Right lung (tissue), 5 donors: ENCODE results near the gene HAO1. TPM values are rescaled to one million over a fixed set of nuclear protein-coding genes. Genes with fewer than 3 reads are reported as not detected.

Experiments used
- DNase-seq, 2 donors: peaks; one replicate each; pipeline ENCODE4 v3.0.0-alpha.2; 2013
- polyA plus RNA-seq, 5 donors: library from polyadenylated mRNA; unstranded; fragments of 120-200 nt; gene quantifications; one replicate each; pipeline versions ENCODE4 v1.2.1 to v1.2.3, GENCODE V29; 2013; ENCODE audit warnings: inconsistent platforms in 1 of 5, low replicate concordance in 1 of 5; ENCODE audit not compliant: insufficient read length in 5 of 5, insufficient read depth in 1 of 5

Gene HAO1
- polyA plus RNA-seq, 5 donors: 0.13 TPM; not detected in 4

DNA sequence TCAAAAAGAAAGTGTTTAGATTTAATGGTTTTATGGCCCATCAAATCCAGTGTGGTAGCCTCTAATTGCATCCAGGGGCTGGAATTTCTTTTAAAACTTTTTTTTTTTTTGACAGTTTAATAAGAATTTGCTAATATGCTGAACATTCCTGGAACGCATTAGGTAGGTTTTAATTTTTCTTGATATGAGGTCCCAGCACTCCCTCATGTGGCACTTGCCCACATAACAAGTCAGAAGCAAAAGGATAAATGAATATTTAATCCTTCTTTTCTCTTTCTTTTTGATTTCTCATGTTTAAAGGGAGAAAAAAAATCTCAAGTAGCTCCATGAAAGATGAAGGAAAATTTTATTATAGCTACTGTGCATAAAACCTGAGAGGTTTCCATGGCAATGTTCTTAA is 13.5 kb downstream of the HAO1 start:
- DNase-seq: peak in 1 of 2 donors; percentile 11

DNA sequence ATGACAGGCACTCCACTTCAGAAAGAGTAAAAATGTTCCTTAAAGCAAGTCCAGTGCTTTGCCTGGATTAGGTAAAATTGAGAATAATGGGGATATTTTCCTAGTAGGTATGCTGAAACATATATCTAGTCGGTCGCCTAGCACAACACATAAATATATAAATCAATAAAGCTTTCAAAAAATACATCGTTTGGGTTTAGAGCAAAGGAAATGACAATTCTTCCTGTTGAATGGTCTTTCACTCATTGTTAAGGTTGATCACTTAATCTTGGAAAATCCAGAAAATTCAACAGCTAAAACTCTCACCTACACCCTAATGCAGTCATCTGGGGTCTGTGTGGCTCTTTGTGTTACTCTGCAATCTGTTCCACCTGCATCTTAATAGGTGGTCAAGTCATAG is 13.9 kb downstream of the HAO1 start:
- DNase-seq: no peak

DNA sequence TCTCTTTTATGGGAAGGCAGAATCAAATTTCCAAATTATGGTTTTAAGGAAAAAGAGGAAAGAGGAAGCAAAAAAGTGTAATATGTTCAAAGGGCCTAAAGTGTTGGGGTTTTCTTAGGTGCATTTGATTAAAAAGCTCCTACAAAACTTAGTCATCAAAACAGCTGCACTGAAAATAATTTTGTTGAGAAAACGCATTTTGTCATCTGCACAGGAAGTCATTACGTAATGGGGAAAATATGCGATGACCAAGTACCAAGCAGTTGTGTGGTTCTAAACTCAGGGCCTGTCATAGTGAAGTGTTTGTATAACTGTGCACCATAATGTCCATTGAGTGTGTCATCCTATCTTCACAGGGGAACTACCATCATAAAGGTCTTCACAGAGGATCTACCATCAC is 15.6 kb downstream of the HAO1 start:
- no peak for DNase-seq

DNA sequence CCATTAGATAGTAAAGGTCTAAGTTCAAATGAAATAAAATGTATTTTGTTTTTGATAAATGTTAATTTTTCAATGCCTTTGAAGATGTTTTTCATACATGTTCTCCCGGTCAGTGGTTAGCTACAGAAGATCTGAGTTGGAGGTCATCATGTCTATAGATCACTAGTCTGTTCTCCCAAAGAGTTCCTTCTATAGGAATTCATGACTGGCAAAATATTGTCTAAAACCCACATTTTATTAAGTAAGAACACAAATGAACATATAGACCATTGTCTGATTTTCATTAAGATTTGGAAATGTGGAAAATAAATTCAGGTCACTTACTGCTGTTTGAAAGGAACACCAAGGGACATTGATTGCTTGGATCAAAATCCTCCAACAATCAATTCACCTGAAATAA is 23.6 kb downstream of the HAO1 start:
- DNase-seq: no peak

DNA sequence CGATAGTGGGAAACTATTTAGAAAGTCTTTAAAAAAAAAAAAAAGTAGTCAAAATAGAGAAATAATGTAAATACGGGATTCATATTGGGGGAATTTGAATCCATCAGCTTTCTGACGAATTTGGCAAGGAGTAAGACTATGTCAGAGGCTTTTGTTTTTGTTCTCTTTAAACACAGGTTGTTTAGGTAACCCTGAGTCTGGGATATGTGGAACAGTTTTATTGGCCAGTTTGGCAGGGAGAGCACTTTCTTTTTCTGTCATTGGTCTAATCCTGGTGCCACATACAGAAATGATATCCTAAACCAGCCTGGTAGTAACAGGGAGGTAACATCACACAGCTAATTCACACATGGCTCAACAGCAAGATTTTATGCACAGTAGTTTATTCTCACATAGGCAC is 27.7 kb downstream of the HAO1 start:
- no peak for DNase-seq

DNA sequence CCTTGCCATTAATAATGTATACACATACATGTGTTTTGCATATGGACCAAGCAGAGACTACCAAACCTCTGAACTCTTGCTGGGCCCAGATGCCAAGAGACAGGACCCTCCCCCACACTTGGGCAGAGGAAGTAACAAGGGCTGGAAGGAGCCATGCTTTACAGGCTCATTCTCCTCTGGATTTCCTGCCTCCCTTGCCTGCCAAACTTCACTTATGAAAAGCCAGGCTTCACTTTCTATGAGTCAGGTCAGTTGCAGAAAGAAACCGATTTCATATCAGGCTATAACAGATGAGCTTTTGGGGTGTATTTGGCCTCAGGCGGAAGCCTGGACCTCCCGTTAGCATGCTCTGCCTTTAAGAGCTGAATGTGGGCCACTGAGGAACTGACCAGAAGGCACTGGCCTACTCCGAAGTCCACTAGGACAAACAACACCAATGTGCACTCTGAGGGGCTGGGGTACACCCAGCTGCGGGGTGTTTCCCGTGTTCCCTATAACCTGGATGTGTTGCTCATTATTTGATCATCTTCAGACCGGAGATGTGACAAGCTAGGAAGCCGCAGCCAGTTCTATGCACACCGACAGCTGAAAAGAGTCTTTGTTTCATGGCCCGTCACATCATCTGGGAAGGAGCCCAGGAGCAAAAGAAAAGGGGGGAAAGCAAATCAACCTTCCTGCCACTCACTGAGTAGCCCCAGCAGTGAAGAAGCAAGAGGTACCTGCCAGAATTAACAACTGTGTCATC is 28.5 kb downstream of the HAO1 start:
- no peak for DNase-seq

DNA sequence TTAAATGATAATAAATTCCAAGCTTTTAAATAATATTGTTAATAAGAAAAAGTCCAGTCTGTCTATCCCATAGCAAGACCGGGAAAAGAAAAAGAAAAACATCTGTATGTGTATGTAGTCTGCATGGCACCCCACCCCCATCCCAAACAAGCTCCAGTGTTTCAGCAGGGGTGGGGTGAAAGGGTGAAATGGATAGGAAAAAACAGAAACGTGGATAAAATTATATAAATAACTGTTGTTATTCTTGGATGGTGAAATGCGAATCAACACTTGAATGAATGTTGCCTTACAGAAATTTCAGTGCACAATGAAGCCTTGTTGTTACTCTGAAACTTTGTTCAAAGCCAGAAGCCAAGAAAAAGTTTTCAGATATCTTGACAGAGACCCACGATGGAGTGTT is 31.4 kb downstream of the HAO1 start:
- DNase-seq: no peak

DNA sequence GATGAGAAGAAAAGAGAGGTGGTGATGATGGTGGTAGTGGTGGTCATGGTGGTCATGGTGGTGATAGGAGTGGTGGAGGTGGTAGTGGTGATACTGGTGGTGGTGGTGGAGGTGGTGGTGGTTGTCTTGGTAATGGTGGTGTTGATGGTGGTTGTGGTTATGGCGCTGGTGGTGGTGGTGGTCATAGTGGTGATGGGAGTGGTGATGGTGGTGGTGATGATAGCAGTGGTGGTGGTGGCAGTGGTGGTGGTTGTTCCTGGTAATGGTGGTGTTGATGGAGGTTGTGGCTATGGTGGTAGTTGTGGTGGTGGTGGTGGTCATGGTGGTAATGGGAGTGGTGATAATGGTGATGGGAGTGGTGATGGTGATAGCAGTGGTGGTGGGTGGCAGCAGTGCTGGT is 36.8 kb downstream of the HAO1 start:
- DNase-seq: no peak

DNA sequence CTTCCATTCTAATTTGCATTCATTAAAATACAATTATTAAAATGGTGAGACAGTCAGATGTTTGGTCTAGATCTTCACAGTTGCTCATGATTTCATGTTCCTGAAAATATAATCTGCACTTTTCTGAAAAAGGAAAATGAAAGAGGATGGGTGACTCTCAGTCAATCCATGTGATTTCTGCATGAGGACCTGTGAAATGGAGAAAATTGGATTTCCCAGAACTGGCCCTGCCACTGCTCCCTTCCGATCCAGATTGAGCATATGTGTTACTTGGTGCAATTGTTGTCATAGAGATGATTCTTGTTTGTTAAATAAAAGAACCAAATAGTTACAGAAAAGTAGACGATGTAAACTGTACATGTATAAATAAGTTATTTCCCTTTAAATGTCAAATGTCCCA is 37.4 kb downstream of the HAO1 start:
- DNase-seq: no peak

DNA sequence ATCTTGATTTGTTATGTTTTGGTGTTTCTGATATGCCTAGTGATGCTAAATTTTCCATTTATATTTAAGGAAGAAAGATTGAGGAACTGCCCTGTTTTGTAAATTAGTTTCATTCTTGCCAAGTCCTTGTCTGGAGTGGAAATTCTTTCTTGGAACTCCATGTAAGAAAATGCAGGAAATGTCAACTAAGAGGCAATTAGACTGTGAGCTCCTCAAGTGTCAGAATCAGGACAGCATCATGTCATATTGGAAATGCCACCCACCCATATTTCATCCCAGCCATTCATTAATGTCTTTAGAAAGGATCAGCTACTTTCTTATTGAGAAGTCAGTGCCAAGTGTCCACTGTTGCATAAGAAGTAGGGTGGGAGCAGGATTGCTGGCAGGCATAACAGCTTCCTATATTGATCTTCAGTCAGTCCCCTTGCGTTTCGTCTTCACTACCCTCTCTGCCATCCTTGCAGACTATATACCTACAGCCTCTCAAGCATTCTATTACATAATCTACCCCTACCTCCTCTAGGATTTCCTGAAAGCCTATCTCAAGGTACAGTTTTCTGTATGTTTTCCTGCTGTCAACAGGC is 42.4 kb downstream of the HAO1 start:
- DNase-seq: no peak

DNA sequence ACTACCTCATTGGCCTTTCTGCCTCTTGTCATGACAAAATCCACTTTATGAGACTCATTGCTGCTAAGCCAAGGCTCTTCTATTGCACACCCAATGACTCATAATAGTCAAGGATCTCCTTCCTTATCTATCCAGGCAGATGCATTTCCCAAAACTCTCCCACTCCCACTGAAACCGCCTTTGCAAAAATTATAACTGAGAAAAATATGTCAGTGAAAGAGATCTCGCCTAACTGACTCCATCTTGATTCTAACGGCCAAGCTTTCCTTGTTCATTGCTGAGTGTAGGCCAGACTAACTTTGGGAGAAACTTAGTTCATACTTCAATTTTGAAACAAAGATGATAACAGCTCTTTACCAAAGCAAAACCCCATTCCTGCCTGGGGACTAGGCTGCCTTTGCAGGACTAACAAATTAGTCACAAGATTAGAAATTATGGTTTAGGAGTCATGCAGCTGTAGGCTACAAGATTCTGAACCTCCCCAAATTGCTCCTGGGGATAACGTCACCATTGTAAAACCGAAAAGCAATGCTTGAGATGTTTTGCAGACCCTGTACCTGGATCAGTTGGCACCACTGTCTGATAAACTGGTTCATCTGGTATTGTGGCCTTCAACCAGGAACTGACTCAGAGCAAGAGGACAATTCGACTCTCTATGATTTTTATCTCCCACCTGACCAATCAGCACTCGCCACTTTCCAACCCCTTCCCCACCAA is 47.1 kb downstream of the HAO1 start:
- DNase-seq: no peak

DNA sequence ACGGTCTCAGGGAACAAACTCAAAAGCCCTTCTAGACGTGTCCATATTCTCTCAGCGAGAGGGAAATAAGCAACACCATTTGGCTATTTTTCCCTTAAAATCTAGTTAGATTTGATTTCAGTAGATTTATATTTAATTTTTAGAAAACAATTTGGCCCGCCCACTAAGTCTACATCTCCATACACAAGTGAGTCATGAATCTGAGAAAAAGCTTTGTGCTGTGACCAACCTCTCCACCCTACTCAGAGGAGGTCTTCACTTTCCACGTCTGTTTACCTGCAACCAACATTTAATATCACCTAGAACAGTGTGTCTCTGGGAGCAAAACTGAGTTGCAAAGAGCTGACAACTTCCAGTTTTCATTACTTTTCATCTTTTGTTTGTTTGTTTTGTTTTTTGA is 48.6 kb downstream of the HAO1 start:
- DNase-seq: no peak

DNA sequence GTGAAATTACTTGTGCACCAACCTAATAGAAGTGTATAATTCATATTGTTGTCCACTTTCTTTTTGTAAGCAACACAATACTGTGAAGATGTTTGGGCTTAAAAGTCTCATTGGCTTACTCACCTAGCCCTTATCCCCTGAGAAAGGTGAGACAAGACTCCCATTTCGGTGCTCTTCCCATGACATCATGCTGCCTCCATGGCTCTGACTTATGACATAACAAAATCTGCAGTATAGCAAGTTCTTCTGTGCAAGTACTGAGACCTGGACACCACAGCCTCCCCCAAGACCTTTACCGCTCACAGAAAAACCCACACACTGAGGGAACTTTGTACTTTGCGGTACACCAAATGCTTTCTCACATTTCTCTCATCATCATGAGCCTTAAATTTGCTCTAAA is 50.5 kb downstream of the HAO1 start:
- no peak for DNase-seq

DNA sequence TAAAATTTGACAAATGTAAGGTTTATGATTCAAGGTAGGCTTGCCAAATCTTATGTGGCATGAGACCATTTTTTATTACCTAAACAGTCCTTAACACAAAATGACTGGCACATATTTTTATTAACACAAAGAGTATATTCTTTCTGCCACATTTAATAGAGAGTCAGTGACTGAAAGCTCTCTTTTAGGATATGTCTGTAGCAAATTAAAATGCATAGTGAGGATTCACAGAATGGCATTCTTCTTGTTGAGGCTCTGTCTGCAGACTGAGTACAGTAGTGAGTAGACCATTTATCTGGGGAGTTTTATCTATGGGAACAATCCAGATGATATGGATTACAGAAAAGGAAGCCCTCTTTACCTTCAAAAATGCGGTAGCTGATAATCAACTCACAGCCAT is 56.5 kb downstream of the HAO1 start:
- DNase-seq: no peak

DNA sequence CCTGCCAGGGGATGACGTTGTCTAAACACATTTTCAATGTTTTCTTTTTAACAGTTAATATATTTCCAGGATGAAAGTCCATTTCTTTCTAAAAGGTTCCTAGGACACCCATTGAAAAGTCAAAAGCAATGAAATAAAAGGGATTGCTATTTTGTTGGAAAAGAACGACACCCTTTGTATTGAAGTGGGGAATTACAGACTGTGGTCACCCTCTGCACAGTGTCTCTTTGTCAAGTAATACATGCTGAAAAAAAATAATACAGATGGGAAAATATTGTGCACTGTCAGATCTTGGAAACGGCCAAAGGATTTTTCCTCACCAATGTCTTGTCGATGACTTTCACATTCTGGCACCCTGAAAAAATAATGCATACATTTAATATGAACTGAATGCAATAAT is 56.9 kb downstream of the HAO1 start:
- DNase-seq: no peak

DNA sequence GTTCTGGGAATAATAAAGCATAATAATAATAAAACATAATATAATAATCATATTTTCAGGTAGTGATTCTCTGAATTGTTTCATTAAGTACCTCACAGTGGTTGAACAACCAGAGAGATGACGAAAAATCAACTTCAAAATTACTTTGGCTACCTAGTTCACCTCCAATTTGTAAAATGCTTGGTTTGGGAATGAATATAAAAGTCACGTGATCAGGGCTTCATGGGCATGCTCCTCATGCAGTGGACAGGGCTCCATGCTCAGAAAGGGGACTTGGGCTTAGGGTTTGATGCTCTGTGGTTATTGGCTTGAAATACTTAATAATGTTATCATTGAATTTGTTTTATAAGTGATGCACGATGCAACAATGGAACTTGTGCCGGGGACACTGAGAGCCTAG is 58.2 kb downstream of the HAO1 start:
- DNase-seq: no peak

DNA sequence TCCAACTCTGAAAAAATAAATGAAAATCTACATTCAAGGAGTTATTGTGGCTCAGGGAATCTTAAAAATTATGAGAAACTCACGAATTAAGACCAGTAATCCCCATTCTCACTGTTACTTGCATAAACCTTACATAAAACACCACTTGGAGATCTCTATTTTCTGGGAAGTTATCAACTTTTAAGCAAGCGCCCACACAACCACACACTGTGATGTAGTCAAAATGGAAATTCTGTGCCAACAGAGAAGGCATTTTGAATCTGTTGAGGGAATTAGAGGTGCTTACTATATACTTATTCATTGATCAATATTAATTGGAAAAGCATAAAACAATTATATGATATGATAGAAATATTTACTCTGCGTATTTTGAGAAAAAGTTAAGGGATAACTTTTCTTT is 58.7 kb downstream of the HAO1 start:
- no peak for DNase-seq

DNA sequence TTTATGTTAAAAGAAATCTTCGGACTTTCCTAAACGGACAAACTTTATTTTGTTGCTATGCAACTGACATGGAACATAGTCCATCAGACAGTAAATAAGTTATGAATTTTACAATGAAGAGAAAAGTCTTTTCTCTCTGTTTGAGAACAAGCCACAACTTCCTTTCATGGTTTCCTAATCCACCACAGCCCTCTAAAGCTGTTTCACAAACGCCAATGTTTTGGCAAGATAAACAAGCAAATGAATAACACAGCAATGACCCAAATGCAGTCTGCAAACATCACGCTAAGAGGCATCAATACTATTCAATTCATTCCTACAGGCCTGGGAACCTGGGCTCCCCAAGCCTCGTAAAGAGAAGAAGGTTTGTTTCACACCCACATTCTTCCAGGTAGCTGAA is 60.4 kb downstream of the HAO1 start:
- no peak for DNase-seq

DNA sequence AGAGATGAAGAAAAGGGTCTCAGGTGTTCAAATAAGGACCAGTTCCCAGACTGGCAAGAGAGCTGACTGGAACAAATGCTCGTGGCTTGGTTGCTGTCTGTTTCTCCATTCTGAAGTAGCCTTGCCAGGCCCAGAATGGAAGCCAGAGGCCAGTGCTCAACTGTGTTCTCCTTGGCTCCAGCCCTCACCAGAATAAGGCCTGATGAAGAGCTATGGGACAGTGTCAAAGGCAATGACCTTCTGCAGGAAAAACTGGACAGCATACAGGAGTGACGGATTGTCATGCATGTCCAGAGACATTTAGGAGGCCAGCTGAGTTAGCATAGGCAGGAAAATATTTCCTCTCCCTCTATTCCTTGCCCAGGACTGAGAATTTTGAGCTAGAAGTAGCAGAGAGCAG is 72.2 kb downstream of the HAO1 start:
- no peak for DNase-seq

DNA sequence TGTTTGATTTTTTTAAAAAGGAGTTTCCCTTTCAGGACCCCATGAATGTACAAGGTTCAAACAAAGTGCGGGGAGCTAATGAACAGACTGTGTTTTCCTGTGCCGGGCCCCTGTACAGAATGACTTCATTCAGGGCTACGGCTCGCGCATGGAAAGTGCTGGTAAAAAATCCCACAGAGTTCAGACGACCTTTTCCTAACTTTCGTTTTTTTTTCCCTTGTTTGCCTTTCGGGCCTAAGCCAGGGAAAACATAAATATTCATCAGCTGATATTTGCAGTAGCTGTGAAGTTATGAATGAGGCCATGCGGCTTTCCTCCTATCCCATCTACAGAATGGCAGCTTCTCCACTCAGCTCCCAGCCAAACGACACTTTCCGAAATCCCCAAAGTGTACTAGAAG is 74.0 kb downstream of the HAO1 start:
- peak; percentile 29 to 32 for DNase-seq

DNA sequence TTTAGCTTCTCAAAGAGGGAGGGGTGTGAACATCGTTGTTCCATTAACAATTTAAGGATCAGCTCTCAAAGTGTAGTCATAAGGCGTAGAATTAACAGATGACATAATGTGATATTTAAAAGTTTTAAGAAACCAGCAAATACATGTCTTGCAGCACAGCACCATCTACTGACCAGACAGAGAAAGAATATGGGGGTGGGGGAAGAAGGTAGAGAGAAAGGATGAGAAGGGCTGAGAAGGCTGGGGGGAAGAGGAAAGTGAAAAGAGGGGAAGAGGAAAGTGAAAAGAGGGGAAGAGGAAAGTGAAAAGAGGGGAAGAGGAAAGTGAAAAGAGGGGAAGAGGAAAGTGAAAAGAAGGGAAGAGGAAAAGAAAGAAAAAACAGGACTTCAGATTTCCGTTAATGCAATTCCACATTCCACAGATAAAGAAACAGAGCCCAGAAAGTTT is 80.9 kb downstream of the HAO1 start:
- peak; percentile 33 to 48 for DNase-seq

DNA sequence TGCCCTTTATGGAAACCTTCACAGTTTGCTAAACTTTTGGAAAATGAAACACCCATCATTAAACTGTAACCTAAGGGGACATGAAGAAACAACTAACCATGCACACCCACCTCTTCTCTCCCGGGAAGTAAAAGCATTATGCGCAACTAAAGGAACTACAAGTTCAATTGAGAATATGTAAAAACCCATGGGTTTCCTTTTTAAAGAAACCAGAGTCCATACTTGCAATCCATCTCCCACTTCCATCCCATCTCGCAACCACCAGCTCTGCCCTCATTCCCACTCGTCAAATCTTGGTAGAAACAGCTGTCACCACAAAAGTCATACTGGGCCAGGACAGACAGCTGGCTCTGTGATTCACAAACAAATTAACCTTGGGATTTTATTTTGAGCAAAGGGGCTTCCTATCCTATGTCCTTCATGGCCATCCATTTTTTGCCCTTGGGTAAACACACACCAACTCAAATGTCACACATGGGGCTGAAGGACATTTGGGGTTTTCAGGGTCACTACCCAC is 81.5 kb downstream of the HAO1 start:
- no peak for DNase-seq

DNA sequence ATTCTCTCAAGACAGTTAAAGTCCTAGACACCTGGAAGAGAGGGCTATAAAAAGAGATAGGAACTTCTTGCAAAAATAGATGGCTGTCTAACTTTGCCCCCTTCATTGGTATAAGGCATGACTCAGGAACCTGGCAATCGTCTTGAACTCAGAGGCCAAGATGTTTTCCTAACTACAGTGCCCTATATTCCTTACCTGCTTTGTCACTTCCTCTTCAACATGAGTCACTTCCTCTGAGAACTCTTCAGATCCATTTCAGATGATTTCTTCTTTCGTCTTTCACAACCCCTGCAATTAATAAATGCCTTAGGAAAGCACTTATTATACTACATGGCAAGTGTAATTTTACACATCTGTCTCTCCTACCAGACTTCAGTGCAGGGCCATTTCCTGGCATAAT is 83.5 kb downstream of the HAO1 start:
- DNase-seq: no peak
